ENCODE measurements around the gene GANAB.

- TF ChIP-seq, protein P1, sequence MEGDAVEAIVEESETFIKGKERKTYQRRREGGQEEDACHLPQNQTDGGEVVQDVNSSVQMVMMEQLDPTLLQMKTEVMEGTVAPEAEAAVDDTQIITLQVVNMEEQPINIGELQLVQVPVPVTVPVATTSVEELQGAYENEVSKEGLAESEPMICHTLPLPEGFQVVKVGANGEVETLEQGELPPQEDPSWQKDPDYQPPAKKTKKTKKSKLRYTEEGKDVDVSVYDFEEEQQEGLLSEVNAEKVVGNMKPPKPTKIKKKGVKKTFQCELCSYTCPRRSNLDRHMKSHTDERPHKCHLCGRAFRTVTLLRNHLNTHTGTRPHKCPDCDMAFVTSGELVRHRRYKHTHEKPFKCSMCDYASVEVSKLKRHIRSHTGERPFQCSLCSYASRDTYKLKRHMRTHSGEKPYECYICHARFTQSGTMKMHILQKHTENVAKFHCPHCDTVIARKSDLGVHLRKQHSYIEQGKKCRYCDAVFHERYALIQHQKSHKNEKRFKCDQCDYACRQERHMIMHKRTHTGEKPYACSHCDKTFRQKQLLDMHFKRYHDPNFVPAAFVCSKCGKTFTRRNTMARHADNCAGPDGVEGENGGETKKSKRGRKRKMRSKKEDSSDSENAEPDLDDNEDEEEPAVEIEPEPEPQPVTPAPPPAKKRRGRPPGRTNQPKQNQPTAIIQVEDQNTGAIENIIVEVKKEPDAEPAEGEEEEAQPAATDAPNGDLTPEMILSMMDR (conservative IDR thresholded peaks at IDR 0.05; ENCODE audit: low read length), result no peak
- no peak for TF ChIP-seq EZH2phosphoT487 (IDR thresholded peaks at IDR 0.05; ENCODE audit: borderline replicate concordance)
Measured at GRCh38 chr11:62600367-62601121, 45.9 kb downstream of the GANAB start.
